ENCODE measurements around the gene UBR3.

UBR3 gene

GRCh38 chr2:169980001-169980400 is 152.7 kb downstream of the UBR3 start:
- H3K27me3 ChIP-seq (replicated peaks; ENCODE audit: control insufficient read depth, insufficient read depth, low read length), result no peaks in the 10 kb centered on the region
- peaks cover 26% of the 10 kb centered on the region for H3K36me3 ChIP-seq (ENCODE audit: control insufficient read depth, insufficient read depth, low read length, severe bottlenecking)
- no peak for DNase-seq (ENCODE audit: low read depth)
- H3K9ac ChIP-seq (ENCODE audit: low read length), result no peak overlapping the region
- no peaks in the 10 kb centered on the region for H3K4me1 ChIP-seq (ENCODE audit: control insufficient read depth, insufficient read depth, low read length)
- H3K9me3 ChIP-seq (ENCODE audit: control insufficient read depth, low read length), result peaks cover 18% of the 10 kb centered on the region
- no peak overlapping the region for H3K4me3 ChIP-seq (ENCODE audit: low read length)

DNA sequence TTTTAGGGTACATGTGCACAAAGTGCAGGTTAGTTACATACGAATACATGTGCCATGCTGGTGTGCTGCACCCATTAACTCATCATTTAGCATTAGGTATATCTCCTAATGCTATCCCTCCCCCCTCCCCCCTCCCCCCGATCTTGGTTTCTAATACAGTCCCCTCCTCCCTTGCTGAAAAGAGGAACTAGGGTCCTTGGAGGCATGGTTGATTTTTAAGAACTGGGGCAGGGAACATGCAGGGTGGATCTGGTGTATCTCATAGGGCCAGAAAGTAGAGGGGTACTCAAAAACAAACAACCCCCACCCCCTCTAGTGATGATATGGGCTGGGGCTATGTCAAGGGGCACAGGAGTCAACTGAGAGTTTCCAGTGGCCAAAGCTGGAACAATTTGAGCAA is 153.4 kb downstream of the UBR3 start:
- no peaks in the 10 kb centered on the region for H3K27me3 ChIP-seq (replicated peaks; ENCODE audit: control insufficient read depth, insufficient read depth, low read length)
- DNase-seq (ENCODE audit: low read depth), result no peak
- no peak overlapping the region for H3K9ac ChIP-seq (ENCODE audit: low read length)
- no peak overlapping the region for H3K4me3 ChIP-seq (ENCODE audit: low read length)
- peaks cover 18% of the 10 kb centered on the region for H3K9me3 ChIP-seq (ENCODE audit: control insufficient read depth, low read length)
- peaks cover 26% of the 10 kb centered on the region for H3K36me3 ChIP-seq (ENCODE audit: control insufficient read depth, insufficient read depth, low read length, severe bottlenecking)
- H3K4me1 ChIP-seq (ENCODE audit: control insufficient read depth, insufficient read depth, low read length), result no peaks in the 10 kb centered on the region

DNA sequence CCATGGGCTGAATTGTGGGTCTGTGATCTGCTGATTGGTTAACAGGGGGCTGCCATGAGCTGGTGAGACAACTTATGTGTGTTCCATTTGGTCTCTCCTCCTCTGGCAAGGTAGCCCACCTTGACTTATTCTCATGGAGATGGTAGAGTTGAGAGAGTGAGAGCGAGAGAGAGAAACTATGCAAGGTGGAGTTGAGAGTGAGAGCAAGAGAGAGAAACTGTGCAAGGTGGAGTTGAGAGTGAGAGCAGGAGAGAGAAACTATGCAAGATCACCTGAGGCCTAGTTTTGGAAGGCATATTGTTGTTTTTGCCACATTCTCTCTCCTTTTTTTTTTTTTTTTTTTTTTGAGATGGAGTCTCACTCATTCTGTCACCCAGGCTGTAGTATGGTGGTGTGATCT is 155.7 kb downstream of the UBR3 start:
- no peak overlapping the region for H3K9ac ChIP-seq (ENCODE audit: low read length)
- DNase-seq (ENCODE audit: low read depth), result no peak
- H3K9me3 ChIP-seq (ENCODE audit: control insufficient read depth, low read length), result no peaks in the 10 kb centered on the region
- H3K27me3 ChIP-seq (replicated peaks; ENCODE audit: control insufficient read depth, insufficient read depth, low read length), result no peaks in the 10 kb centered on the region
- H3K4me3 ChIP-seq (ENCODE audit: low read length), result no peak overlapping the region
- no peaks in the 10 kb centered on the region for H3K4me1 ChIP-seq (ENCODE audit: control insufficient read depth, insufficient read depth, low read length)
- peaks cover 23% of the 10 kb centered on the region for H3K36me3 ChIP-seq (ENCODE audit: control insufficient read depth, insufficient read depth, low read length, severe bottlenecking)

- H3K4me3 ChIP-seq (ENCODE audit: low read length), result no peak overlapping the region
- peaks cover 23% of the 10 kb centered on the region for H3K36me3 ChIP-seq (ENCODE audit: control insufficient read depth, insufficient read depth, low read length, severe bottlenecking)
- DNase-seq (ENCODE audit: low read depth), result no peak
- no peak overlapping the region for H3K9ac ChIP-seq (ENCODE audit: low read length)
- H3K4me1 ChIP-seq (ENCODE audit: control insufficient read depth, insufficient read depth, low read length), result no peaks in the 10 kb centered on the region
- H3K27me3 ChIP-seq (replicated peaks; ENCODE audit: control insufficient read depth, insufficient read depth, low read length), result no peaks in the 10 kb centered on the region
- no peaks in the 10 kb centered on the region for H3K9me3 ChIP-seq (ENCODE audit: control insufficient read depth, low read length)
Measured at GRCh38 chr2:169983506-169983905, 156.3 kb downstream of the UBR3 start.

DNA sequence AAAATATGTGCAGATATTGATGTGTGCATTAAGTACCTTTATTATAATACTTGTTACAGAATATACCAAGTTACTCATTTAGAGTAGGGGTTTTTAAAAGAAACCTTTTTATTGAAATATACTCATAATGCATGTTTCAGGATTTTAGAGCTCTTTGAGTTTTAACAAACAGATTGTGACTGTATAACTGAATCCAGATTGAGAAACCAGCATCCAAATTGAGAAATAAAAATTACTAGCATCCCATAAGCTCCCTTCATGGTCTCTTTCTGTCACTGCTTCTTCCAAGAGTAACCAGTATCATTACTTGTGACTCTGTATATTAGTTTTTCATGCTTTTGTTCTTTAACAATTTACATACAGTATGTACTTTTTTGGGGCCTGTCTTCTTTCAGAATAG is 156.9 kb downstream of the UBR3 start:
- H3K4me3 ChIP-seq (ENCODE audit: low read length), result no peak overlapping the region
- no peaks in the 10 kb centered on the region for H3K4me1 ChIP-seq (ENCODE audit: control insufficient read depth, insufficient read depth, low read length)
- peaks cover 20% of the 10 kb centered on the region for H3K36me3 ChIP-seq (ENCODE audit: control insufficient read depth, insufficient read depth, low read length, severe bottlenecking)
- H3K27me3 ChIP-seq (replicated peaks; ENCODE audit: control insufficient read depth, insufficient read depth, low read length), result no peaks in the 10 kb centered on the region
- no peaks in the 10 kb centered on the region for H3K9me3 ChIP-seq (ENCODE audit: control insufficient read depth, low read length)
- DNase-seq (ENCODE audit: low read depth), result peak; percentile 5
- no peak overlapping the region for H3K9ac ChIP-seq (ENCODE audit: low read length)

DNA sequence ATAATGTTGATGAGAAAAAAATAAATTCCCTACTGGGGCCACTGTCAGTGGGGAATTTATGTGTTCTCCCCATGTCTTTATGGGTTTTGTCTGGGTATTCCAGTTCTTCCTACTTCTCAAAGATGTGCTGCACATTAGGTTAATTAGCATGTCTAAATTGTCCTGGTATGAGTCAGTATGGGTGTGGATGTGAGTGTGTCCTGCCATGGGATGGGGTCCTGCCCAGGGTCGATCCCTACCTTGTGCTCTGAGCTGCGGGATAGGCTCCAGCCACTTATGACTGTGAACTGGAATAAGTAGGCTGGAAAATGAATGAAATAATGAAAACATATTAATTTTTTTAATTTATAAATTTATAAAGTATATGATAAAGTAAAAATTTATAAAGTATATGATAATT is 167.5 kb downstream of the UBR3 start:
- Histone ChIP-seq H3K36me3 (ENCODE audit: control insufficient read depth, insufficient read depth, low read length, severe bottlenecking) (peaks cover 28% of the 10 kb centered on the region), H3K4me1 (ENCODE audit: control insufficient read depth, insufficient read depth, low read length) (peaks cover 5% of the 10 kb centered on the region), H3K4me3 (ENCODE audit: low read length) (no peak overlapping the region), H3K27me3 (replicated peaks; ENCODE audit: control insufficient read depth, insufficient read depth, low read length) (no peaks in the 10 kb centered on the region), H3K9ac (ENCODE audit: low read length) (no peak overlapping the region), H3K9me3 (ENCODE audit: control insufficient read depth, low read length) (no peaks in the 10 kb centered on the region)
- DNase-seq (ENCODE audit: low read depth), result no peak

DNA sequence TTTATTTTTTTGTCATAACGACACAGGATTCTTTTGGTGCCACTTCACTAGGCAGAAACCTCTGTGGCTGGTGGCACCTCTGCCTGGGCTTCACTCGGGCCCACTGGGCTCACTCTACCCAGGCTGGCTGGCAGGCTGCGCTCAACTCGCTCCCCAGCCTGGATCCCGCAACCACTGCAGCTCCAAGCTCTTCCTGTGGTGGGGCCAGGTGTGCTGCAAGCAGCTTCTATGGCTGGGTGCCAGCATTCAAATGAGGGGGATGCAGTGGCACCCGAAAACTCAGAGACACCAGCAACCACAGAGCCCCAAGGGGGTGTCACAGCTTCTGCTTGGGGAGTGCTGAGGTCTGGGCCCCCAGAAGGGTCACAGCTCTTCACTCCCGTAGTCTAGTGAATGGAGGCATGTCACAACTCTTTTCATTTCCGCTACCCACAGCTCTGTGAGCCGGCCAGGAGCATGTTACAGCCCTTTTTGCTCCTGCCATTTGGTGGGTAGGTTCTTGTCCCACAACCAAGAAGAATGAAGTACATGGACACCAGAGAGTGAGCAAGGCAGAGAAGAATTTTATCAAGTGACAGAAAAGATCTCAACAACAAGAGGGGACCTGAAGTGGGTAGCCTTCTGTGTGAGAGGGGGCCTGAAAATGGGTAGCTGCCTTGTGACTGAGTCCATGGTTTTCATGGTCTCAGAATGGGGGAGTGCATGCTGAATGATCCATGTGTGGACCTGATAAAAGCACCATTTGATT is 170.1 kb downstream of the UBR3 start:
- Histone ChIP-seq H3K9me3 (ENCODE audit: control insufficient read depth, low read length) (no peaks in the 10 kb centered on the region), H3K27me3 (replicated peaks; ENCODE audit: control insufficient read depth, insufficient read depth, low read length) (no peaks in the 10 kb centered on the region), H3K36me3 (ENCODE audit: control insufficient read depth, insufficient read depth, low read length, severe bottlenecking) (peaks cover 36% of the 10 kb centered on the region), H3K4me1 (ENCODE audit: control insufficient read depth, insufficient read depth, low read length) (peaks cover 5% of the 10 kb centered on the region), H3K4me3 (ENCODE audit: low read length) (no peak overlapping the region), H3K9ac (ENCODE audit: low read length) (no peak overlapping the region)
- DNase-seq (ENCODE audit: low read depth), result no peak

- Histone ChIP-seq H3K9me3 (ENCODE audit: control insufficient read depth, low read length) (no peaks in the 10 kb centered on the region), H3K27me3 (replicated peaks; ENCODE audit: control insufficient read depth, insufficient read depth, low read length) (no peaks in the 10 kb centered on the region), H3K4me1 (ENCODE audit: control insufficient read depth, insufficient read depth, low read length) (peaks cover 5% of the 10 kb centered on the region), H3K36me3 (ENCODE audit: control insufficient read depth, insufficient read depth, low read length, severe bottlenecking) (peaks cover 52% of the 10 kb centered on the region), H3K9ac (ENCODE audit: low read length) (no peak overlapping the region), H3K4me3 (ENCODE audit: low read length) (no peak overlapping the region)
- DNase-seq (ENCODE audit: low read depth), result peak; percentile 70
Measured at GRCh38 chr2:169999054-169999453, 171.8 kb downstream of the UBR3 start.

DNA sequence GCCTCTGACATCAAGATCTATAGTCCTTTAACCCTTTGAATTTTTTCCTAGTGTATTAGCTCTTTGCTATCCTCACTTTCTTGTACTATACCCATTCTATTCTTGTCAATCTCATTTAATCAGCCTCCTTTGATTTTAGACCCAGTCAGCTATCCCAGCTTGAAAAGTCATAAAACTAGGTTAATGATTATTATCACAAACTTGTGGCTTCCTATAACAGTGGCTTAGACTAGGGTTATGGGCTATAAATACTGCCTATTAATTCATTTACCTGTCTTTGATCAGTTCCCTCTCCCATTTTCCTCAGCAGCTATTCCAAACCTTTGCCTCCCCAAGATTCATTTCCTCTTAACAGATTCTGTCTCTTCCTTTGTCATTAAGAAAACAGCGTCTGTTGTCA is 174.8 kb downstream of the UBR3 start:
- H3K27me3 ChIP-seq (replicated peaks; ENCODE audit: control insufficient read depth, insufficient read depth, low read length), result no peaks in the 10 kb centered on the region
- peaks cover 10% of the 10 kb centered on the region for H3K4me1 ChIP-seq (ENCODE audit: control insufficient read depth, insufficient read depth, low read length)
- H3K36me3 ChIP-seq (ENCODE audit: control insufficient read depth, insufficient read depth, low read length, severe bottlenecking), result peaks cover 54% of the 10 kb centered on the region
- H3K9me3 ChIP-seq (ENCODE audit: control insufficient read depth, low read length), result no peaks in the 10 kb centered on the region
- no peak overlapping the region for H3K4me3 ChIP-seq (ENCODE audit: low read length)
- H3K9ac ChIP-seq (ENCODE audit: low read length), result no peak overlapping the region
- DNase-seq (ENCODE audit: low read depth), result no peak

GRCh38 chr2:170005702-170006101 is 178.4 kb downstream of the UBR3 start:
- Histone ChIP-seq H3K27me3 (replicated peaks; ENCODE audit: control insufficient read depth, insufficient read depth, low read length) (no peaks in the 10 kb centered on the region), H3K4me3 (ENCODE audit: low read length) (no peak overlapping the region), H3K36me3 (ENCODE audit: control insufficient read depth, insufficient read depth, low read length, severe bottlenecking) (peaks cover 68% of the 10 kb centered on the region), H3K9ac (ENCODE audit: low read length) (no peak overlapping the region), H3K4me1 (ENCODE audit: control insufficient read depth, insufficient read depth, low read length) (peaks cover 5% of the 10 kb centered on the region), H3K9me3 (ENCODE audit: control insufficient read depth, low read length) (no peaks in the 10 kb centered on the region)
- DNase-seq (ENCODE audit: low read depth), result no peak

- Histone ChIP-seq H3K27me3 (replicated peaks; ENCODE audit: control insufficient read depth, insufficient read depth, low read length) (no peaks in the 10 kb centered on the region), H3K9me3 (ENCODE audit: control insufficient read depth, low read length) (no peaks in the 10 kb centered on the region), H3K4me3 (ENCODE audit: low read length) (no peak overlapping the region), H3K4me1 (ENCODE audit: control insufficient read depth, insufficient read depth, low read length) (peaks cover 5% of the 10 kb centered on the region), H3K36me3 (ENCODE audit: control insufficient read depth, insufficient read depth, low read length, severe bottlenecking) (peaks cover 64% of the 10 kb centered on the region), H3K9ac (ENCODE audit: low read length) (no peak overlapping the region)
- peak; percentile 46 for DNase-seq (ENCODE audit: low read depth)
Measured at GRCh38 chr2:170006587-170007325, 179.5 kb downstream of the UBR3 start.

All from adipocyte (in vitro differentiated cells).